ENCODE results near the gene CPB2.

The CPB2 gene, protein sequence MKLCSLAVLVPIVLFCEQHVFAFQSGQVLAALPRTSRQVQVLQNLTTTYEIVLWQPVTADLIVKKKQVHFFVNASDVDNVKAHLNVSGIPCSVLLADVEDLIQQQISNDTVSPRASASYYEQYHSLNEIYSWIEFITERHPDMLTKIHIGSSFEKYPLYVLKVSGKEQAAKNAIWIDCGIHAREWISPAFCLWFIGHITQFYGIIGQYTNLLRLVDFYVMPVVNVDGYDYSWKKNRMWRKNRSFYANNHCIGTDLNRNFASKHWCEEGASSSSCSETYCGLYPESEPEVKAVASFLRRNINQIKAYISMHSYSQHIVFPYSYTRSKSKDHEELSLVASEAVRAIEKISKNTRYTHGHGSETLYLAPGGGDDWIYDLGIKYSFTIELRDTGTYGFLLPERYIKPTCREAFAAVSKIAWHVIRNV

DNA sequence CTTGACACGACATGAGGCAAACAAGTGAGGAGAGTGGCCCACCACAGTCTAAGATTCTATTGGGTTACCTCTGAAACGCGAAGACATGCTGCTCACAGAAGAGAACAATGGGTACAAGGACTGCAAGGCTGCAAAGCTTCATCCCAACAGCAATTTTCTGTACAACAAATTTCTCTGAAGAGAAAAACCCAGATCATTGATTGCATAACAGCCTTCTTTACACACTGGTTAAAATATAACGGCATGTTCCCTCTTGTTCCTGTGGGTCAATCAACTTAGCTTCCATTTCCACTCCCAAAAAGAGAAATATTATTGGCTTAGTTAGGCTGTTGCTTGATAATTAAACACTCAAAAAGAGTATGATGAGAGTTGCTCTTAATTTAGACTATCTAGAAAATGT, at the start of gene CPB2:
Gene CPB2, minus strand, starts transcription at position 166 of the 400 bp plus-strand sequence. Its CDS starts 24 bp downstream, at position 142.
- TF ChIP-seq, protein P1, sequence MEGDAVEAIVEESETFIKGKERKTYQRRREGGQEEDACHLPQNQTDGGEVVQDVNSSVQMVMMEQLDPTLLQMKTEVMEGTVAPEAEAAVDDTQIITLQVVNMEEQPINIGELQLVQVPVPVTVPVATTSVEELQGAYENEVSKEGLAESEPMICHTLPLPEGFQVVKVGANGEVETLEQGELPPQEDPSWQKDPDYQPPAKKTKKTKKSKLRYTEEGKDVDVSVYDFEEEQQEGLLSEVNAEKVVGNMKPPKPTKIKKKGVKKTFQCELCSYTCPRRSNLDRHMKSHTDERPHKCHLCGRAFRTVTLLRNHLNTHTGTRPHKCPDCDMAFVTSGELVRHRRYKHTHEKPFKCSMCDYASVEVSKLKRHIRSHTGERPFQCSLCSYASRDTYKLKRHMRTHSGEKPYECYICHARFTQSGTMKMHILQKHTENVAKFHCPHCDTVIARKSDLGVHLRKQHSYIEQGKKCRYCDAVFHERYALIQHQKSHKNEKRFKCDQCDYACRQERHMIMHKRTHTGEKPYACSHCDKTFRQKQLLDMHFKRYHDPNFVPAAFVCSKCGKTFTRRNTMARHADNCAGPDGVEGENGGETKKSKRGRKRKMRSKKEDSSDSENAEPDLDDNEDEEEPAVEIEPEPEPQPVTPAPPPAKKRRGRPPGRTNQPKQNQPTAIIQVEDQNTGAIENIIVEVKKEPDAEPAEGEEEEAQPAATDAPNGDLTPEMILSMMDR (IDR thresholded peaks at IDR 0.05; ENCODE audit: borderline replicate concordance, control extremely low read depth, extremely low read depth, insufficient read depth, missing control alignments): no peak
- no peak for DNase-seq (ENCODE audit: low spot score)
- in situ Hi-C loops (cut with MboI; ENCODE audit: low sequenced_read_pairs, unreplicated experiment): loop anchor here (25.0 kb wide), 1 partner anchor 293 kb away; no protein-coding TSS in a partner anchor

DNA sequence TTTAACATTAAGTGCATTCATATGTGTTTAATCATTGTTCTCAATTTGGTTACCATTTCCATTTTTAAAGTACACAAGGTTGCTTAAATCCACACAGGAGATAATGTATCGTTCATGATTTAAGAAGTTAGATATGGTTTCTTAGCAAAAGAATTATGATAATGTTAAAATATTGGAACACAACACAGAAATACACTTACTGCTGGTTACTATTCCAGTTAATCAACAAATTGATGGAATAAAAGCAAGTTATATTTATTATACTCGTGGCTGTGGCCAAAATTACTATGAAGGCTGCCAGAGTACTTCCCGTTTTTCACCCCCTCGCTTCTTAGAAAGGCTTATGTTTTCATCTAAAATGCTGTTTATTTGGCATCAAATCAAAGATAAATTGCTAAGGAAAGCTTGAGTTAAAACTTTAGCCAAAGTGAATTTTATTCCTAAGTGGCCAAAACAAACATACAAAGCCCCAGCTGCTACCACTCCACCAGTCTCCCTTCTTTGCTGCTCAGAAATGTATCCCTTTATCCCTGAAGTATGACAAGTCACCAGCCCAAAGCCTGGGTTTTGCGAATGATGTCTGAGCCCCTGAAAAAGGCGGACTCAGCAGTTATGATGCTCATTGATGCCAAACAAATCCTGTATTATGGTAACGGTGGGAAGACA, 49.4 kb upstream of the CPB2 start:
- in situ Hi-C loops (cut with MboI; ENCODE audit: low sequenced_read_pairs, unreplicated experiment): no loop called here

DNA sequence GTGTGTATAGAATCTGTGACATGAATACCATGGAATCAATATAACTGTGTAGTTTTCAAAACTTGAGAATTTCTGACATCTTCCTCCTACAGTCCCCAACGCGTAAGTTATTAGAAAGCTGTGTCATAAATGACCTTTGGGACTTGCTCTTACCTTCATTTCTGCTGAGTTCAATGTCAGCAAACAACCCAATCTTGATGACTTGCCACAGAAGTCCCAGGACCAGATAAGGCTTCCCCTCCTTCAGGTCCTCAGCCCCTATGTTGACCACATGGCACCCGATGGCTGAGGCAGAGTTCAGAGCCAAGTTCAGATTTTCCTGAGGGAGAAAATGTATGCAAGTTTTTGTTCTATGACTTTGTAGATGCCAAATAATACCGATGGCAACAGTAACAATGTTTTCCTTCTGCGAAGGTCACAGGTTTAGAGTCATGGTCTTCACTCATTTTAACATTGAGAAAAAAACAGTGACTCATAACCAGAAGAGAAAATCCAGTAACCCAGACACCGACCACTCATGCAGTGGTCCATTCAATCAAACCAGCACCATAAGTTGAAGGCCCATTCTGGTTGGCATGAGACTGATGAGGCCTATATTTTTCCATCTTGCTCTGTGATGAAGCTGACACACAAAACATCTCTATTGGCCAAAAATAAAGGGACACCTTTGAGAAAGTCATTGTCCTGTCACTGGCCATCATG, 47.9 kb upstream of the CPB2 start:
- no peak for DNase-seq (ENCODE audit: low spot score)
- in situ Hi-C loops (cut with MboI; ENCODE audit: low sequenced_read_pairs, unreplicated experiment): no loop called here
- TF ChIP-seq, protein P1 (IDR thresholded peaks at IDR 0.05; ENCODE audit: borderline replicate concordance, control extremely low read depth, extremely low read depth, insufficient read depth, missing control alignments): no peak

More for the DNA sequence above, 49.4 kb upstream of the CPB2 start:
- no peak for DNase-seq (ENCODE audit: low spot score)
- TF ChIP-seq, protein P1 (IDR thresholded peaks at IDR 0.05; ENCODE audit: borderline replicate concordance, control extremely low read depth, extremely low read depth, insufficient read depth, missing control alignments): no peak

DNA sequence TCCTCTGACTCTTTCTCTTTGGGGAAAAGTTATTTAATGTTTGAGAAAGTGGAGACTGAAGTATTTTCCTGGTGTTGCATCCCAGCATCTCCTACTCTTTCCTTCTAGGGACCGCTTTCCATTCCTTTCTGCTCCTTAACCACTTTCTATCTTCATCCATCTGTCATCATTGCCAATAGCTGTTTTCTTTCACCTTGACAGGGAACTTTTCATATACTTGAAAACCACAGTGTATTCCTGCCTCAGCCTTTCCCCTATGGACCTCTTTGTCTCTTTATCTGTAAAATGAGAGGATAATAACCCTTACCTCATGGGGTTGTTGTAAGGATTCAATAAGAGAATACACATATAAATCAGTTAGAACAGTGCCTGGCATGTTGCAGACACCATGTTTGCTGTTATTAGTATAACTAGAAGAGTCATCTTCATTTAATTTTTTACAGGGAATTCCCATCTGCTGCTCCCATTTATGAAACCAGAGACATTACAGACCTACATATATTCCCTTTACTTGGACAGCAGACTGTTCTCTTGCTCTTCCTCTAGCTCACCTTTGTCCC, 45.4 kb upstream of the CPB2 start:
- TF ChIP-seq, protein P1 (IDR thresholded peaks at IDR 0.05; ENCODE audit: borderline replicate concordance, control extremely low read depth, extremely low read depth, insufficient read depth, missing control alignments): no peak
- DNase-seq (ENCODE audit: low spot score): no peak
- in situ Hi-C loops (cut with MboI; ENCODE audit: low sequenced_read_pairs, unreplicated experiment): no loop called here

DNA sequence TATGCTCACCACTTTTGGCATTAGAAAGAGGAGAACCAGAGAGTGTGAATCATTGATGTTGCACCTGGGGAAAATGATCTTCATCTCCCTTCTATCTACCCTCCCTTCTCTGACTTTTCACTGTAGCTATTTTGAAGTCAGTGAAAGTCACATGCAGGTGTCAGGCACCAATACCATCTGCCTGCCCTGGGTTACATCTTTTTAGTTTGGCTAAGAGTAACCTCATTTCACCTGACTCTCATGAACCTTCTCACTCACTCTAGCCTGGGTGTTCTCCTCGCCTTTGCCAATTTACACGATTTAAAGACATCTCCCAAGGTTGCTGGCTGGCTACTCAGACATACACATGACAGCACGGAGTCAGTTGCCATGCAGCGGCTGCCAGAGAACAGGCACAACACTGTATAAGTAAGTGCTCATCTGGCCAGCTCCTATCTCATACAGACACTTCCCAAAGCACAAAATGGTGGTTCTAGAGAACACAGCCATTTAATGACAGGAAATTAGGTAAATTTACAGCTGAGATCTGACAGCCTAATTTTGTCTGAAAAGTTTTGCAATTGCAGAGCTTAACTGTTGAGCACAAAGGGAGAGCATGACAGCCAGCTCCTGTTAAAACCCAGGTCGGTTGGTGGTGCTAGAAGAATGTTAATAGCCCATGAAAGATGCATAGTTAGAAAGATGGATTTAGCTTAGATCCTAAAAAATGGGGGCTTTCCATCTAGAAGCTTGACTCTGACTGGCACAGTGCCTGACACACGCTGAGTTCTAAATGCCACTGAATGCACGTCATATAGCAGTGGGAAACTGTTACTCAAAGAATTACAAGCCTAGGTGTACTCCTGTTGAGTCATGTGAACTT, 44.7 kb upstream of the CPB2 start:
- TF ChIP-seq, protein P1 (IDR thresholded peaks at IDR 0.05; ENCODE audit: borderline replicate concordance, control extremely low read depth, extremely low read depth, insufficient read depth, missing control alignments): no peak
- no peak for DNase-seq (ENCODE audit: low spot score)
- in situ Hi-C loops (cut with MboI; ENCODE audit: low sequenced_read_pairs, unreplicated experiment): no loop called here
